Activated T-cell treated with anti-CD3 and anti-CD28 coated beads for 1 hour (primary cell): ENCODE data around the gene SVBP.
A peak's percentile ranks its signal among the peaks of the same experiment; 100 is the strongest.
"Not testable (repeated sequence)": the region's sequence is repeated elsewhere in the genome, so short reads cannot be mapped to it uniquely, and the experiment has no call there.

Source experiments
- DNase-seq: peaks from one replicate; pipeline ENCODE4 v3.0.0-alpha.2; 2020; ENCODE audit warnings: low read depth

SVBP gene

GRCh38 chr1:42816585-42817439 lies at the start of gene SVBP, which contains the start of gene ERMAP:
TSS of gene SVBP (minus strand) at chr1:42817397. CDS start at chr1:42816544, 853 bp downstream.
TSS of gene ERMAP (plus strand) at chr1:42817122. CDS start at chr1:42830449, 13,327 bp downstream.
- peak; percentile 97 for DNase-seq

GRCh38 chr1:42866549-42866948 lies 49.4 kb upstream of the SVBP start:
- DNase-seq = no peak

GRCh38 chr1:42861014-42861399 lies 43.8 kb upstream of the SVBP start:
- DNase-seq = no peak

- DNase-seq = no peak
These were observed 43.3 kb upstream of the SVBP start for GRCh38 chr1:42860339-42861013.

GRCh38 chr1:42859366-42859765 lies 42.2 kb upstream of the SVBP start:
- not testable (repeated sequence) for DNase-seq

- not testable (repeated sequence) for DNase-seq
These were observed 39.4 kb upstream of the SVBP start for GRCh38 chr1:42856554-42856953.

GRCh38 chr1:42853116-42853884 lies 36.1 kb upstream of the SVBP start:
- no peak for DNase-seq

GRCh38 chr1:42852608-42852980 lies 35.4 kb upstream of the SVBP start:
- DNase-seq = no peak

- DNase-seq = no peak
These were observed 34.9 kb upstream of the SVBP start for GRCh38 chr1:42851960-42852607.

- no peak for DNase-seq
These were observed 34.2 kb upstream of the SVBP start for GRCh38 chr1:42851420-42851819.

- no peak for DNase-seq
These were observed 32.7 kb upstream of the SVBP start for GRCh38 chr1:42849944-42850343.

GRCh38 chr1:42848823-42849537 lies 31.8 kb upstream of the SVBP start:
- no peak for DNase-seq

GRCh38 chr1:42847721-42848460 lies 30.7 kb upstream of the SVBP start:
- no peak for DNase-seq

GRCh38 chr1:42847111-42847595 lies 30.0 kb upstream of the SVBP start:
- no peak for DNase-seq

- peak; percentile 75 for DNase-seq
These were observed 29.3 kb upstream of the SVBP start, which contains the start of gene ZNF691 for GRCh38 chr1:42846257-42847110. TSS of gene ZNF691 (plus strand) at chr1:42846613. CDS start at chr1:42849659, 3,046 bp downstream.

GRCh38 chr1:42845866-42846256 lies 28.7 kb upstream of the SVBP start:
- DNase-seq = no peak

GRCh38 chr1:42845193-42845592 lies 28.0 kb upstream of the SVBP start:
- no peak for DNase-seq

GRCh38 chr1:42844592-42845140 lies 27.5 kb upstream of the SVBP start:
- no peak for DNase-seq
